SU-DHL-6 (cell line): ENCODE data around the gene CNOT4.
"Not testable (repeated sequence)": the region's sequence is repeated elsewhere in the genome, so short reads cannot be mapped to it uniquely, and the experiment has no call there.

Source experiments
- H2AFZ ChIP-seq: fragments of 200-600 bp; sonication (generic); 2 replicates; pipeline ENCODE4 v1.6.1; 2014; ENCODE audit warnings: low read depth, mild to moderate bottlenecking, moderate library complexity, mixed read lengths, antibody characterized with exemption, low read length; ENCODE audit not compliant: severe bottlenecking
- H3F3A ChIP-seq: fragments of 200-600 bp; shearing (Covaris generic); 2 replicates; pipeline ENCODE4 v1.6.0; 2016; ENCODE audit warnings: antibody characterized with exemption, mild to moderate bottlenecking; ENCODE audit not compliant: insufficient read depth
- H3K27ac ChIP-seq: fragments of 200-600 bp; sonication (generic); 2 replicates; pipeline ENCODE4 v1.5.1; 2016; ENCODE audit warnings: low read depth, mild to moderate bottlenecking, low read length, moderate library complexity, mixed read lengths
- H3K27me3 ChIP-seq: fragments of 200-600 bp; sonication (generic), shearing (Covaris generic); 2 replicates; pipeline ENCODE4 v1.6.0; 2014; ENCODE audit warnings: mild to moderate bottlenecking, low read length
- H3K36me3 ChIP-seq: fragments of 200-600 bp; sonication (generic); 2 replicates; pipeline ENCODE4 v1.6.1; 2014; ENCODE audit warnings: mild to moderate bottlenecking, low read length, mixed read lengths
- H3K4me2 ChIP-seq: fragments of 300-600, 200-600 bp; shearing (Covaris generic), sonication (generic); 2 replicates; pipeline ENCODE4 v1.6.0; 2014; ENCODE audit warnings: low read length, low read depth, mild to moderate bottlenecking; ENCODE audit not compliant: poor library complexity, severe bottlenecking
- H3K4me3 ChIP-seq: fragments of 200-600 bp; sonication (generic); 2 replicates; pipeline ENCODE4 v1.5.1; 2014; ENCODE audit warnings: antibody characterized with exemption, low read length, mild to moderate bottlenecking, mixed read lengths; ENCODE audit not compliant: insufficient read depth, poor library complexity, severe bottlenecking
- H3K79me2 ChIP-seq: fragments of 200-600 bp; sonication (generic); 2 replicates; pipeline ENCODE4 v1.6.1; 2014; ENCODE audit warnings: mild to moderate bottlenecking, low read length, moderate library complexity; ENCODE audit not compliant: insufficient read depth
- H3K9ac ChIP-seq: fragments of 200-600 bp; sonication (generic); 2 replicates; pipeline ENCODE4 v1.7.0; 2014; ENCODE audit warnings: mild to moderate bottlenecking, low read length
- H3K9me2 ChIP-seq: fragments of 200-600 bp; sonication (generic); replicated peaks from 2 replicates; pipeline ENCODE4 v1.6.1; 2014; ENCODE audit warnings: low read length; ENCODE audit not compliant: insufficient read depth
- H3K9me3 ChIP-seq: fragments of 200-600 bp; sonication (generic); 2 replicates; pipeline ENCODE4 v1.6.1; 2014; ENCODE audit warnings: low read length, mixed read lengths; ENCODE audit not compliant: insufficient read depth
- H4K20me1 ChIP-seq: fragments of 200-600 bp; sonication (generic); 2 replicates; pipeline ENCODE4 v1.6.1; 2014; ENCODE audit warnings: low read depth, mild to moderate bottlenecking, antibody characterized with exemption, low read length, moderate library complexity, mixed read lengths
- EZH2phosphoT487 ChIP-seq: fragments of 200-600 bp; sonication (generic), shearing (Covaris generic); conservative IDR thresholded peaks from 2 replicates; pipeline ENCODE4 v1.6.1; 2018; ENCODE audit warnings: mild to moderate bottlenecking, antibody characterized with exemption, low read length, moderate library complexity, mixed read lengths
- TF ChIP-seq, protein P1 (sequence below): fragments of 200-600 bp; sonication (generic); IDR thresholded peaks from one replicate; pipeline ENCODE4 v1.5.1; 2017; ENCODE audit warnings: antibody characterized with exemption, mild to moderate bottlenecking, low read length, moderate library complexity; ENCODE audit not compliant: insufficient read depth, poor library complexity, severe bottlenecking

The CNOT4 gene

DNA sequence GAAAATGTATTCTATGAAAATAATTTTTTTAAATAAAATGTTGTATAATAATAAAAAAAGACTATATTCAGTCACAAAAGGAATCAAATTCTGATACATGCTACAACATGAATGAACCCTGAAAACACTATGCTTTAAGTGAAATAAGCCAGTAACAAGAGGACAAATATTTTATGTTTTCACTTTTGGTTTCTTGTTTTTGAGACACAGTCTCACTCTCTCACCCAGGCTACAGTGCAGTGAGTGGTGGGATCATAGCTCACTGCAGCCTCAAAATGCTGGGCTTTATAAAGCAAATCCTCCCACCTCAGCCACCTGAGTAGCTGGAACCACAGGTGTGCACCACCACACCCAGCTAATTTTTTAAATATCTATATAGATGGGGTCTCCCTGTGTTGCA is 64.2 kb downstream of the CNOT4 start:
- peaks cover 11% of the 10 kb centered on the region; the same call in 1 of the 2 replicates for H4K20me1 ChIP-seq
- no peaks in the 10 kb centered on the region; the same call in 1 of the 2 replicates for H3F3A ChIP-seq
- no peak for TF ChIP-seq EZH2phosphoT487
- TF ChIP-seq, protein P1, sequence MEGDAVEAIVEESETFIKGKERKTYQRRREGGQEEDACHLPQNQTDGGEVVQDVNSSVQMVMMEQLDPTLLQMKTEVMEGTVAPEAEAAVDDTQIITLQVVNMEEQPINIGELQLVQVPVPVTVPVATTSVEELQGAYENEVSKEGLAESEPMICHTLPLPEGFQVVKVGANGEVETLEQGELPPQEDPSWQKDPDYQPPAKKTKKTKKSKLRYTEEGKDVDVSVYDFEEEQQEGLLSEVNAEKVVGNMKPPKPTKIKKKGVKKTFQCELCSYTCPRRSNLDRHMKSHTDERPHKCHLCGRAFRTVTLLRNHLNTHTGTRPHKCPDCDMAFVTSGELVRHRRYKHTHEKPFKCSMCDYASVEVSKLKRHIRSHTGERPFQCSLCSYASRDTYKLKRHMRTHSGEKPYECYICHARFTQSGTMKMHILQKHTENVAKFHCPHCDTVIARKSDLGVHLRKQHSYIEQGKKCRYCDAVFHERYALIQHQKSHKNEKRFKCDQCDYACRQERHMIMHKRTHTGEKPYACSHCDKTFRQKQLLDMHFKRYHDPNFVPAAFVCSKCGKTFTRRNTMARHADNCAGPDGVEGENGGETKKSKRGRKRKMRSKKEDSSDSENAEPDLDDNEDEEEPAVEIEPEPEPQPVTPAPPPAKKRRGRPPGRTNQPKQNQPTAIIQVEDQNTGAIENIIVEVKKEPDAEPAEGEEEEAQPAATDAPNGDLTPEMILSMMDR = no peak
- H3K9ac ChIP-seq = no peak overlapping the region
- peaks cover 73% of the 10 kb centered on the region for H3K79me2 ChIP-seq
- no peaks in the 10 kb centered on the region for H3K9me3 ChIP-seq
- no peaks in the 10 kb centered on the region for H3K9me2 ChIP-seq
- no peak overlapping the region for H3K4me2 ChIP-seq
- no peaks in the 10 kb centered on the region for H3K36me3 ChIP-seq
- H3K27ac ChIP-seq = no peak overlapping the region
- no peak overlapping the region for H3K4me3 ChIP-seq
- H2AFZ ChIP-seq = no peak overlapping the region
- H3K27me3 ChIP-seq = no peaks in the 10 kb centered on the region

DNA sequence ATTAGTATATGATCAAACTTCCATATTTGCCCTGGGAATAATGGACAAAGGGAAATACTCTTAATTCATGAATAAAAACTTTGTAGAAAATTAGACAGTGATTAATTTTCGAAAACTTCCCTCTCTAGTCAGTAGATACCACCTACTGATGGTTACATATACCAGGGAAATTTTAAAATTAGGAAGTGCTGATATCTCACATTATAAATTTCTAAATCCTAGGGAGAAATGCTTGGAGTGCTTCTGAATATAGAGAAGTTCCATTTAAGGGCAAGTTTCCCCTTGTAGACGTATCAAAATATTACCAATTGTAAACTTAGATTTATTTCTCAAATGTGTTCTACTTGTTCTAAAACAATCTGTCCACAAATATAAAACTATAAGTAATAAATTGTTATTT is 64.6 kb downstream of the CNOT4 start:
- H3K79me2 ChIP-seq = peaks cover 73% of the 10 kb centered on the region
- not testable (repeated sequence) for H3K27me3 ChIP-seq, H3K9me3 ChIP-seq, H3F3A ChIP-seq, H3K9ac ChIP-seq, H3K27ac ChIP-seq, H3K9me2 ChIP-seq, H3K4me3 ChIP-seq, H3K36me3 ChIP-seq, H2AFZ ChIP-seq, H3K4me2 ChIP-seq
- peaks cover 12% of the 10 kb centered on the region for H4K20me1 ChIP-seq

DNA sequence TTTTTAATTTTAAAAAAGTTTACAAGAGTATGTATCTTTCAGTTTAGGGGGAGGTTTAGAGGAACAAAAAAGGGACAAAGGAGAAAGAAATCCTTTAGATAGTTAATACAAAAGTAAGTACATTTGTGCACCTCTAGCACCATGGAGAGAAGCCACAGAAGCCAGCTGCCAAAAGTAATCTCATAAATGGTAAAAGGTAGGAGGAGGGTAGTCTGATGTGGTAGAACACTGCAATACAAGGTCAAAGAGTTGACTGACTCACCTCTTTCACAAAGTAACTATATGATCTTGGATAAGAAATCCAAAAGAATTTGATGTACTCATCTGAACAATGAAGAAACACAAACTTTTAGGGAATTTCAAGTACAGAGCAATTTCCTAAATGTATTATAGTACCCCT is 68.1 kb downstream of the CNOT4 start:
- Histone ChIP-seq H3K4me2 (no peak overlapping the region), H3K79me2 (peaks cover 69% of the 10 kb centered on the region), H2AFZ (no peak overlapping the region), H3K27ac (no peak overlapping the region), H3K9me3 (no peaks in the 10 kb centered on the region), H4K20me1 (peaks cover 18% of the 10 kb centered on the region), H3K27me3 (no peaks in the 10 kb centered on the region), H3K4me3 (no peak overlapping the region), H3F3A (no peaks in the 10 kb centered on the region), H3K9ac (no peak overlapping the region), H3K36me3 (peaks cover 5% of the 10 kb centered on the region; the same call in 1 of the 2 replicates), H3K9me2 (no peaks in the 10 kb centered on the region)
- TF ChIP-seq EZH2phosphoT487 = no peak
- TF ChIP-seq, protein P1 = no peak

DNA sequence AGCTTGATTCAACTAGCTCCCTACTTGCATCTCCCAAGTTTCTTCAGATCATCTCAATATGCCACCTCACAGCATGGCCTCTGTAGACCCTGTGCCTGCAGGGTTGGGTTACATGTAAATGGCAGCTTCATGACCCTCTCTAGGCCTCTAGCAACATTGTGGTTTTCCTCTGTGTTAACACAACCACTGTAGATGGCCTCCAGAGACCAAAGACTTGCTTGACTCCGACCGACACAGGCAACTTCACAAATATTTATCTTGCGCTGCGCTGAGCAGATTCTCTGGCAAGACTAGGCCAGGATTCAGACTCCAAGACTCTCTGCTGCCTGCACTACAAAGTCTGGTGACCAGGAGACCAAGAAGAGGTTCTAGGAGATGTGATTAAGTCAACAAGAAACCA is 75.9 kb downstream of the CNOT4 start:
- peaks cover 40% of the 10 kb centered on the region for H3K79me2 ChIP-seq
- H3K27ac ChIP-seq = no peak overlapping the region
- no peak overlapping the region for H3K4me2 ChIP-seq
- TF ChIP-seq EZH2phosphoT487 = no peak
- TF ChIP-seq, protein P1 = no peak
- H3F3A ChIP-seq = no peaks in the 10 kb centered on the region
- H3K27me3 ChIP-seq = no peaks in the 10 kb centered on the region
- H3K9me2 ChIP-seq = no peaks in the 10 kb centered on the region
- no peak overlapping the region for H2AFZ ChIP-seq
- no peaks in the 10 kb centered on the region for H3K9me3 ChIP-seq
- no peak overlapping the region for H3K9ac ChIP-seq
- 0 out of 2 replicates have a peak, but pooled peaks cover 4% of the 10 kb centered on the region for H4K20me1 ChIP-seq
- peaks cover 16% of the 10 kb centered on the region for H3K36me3 ChIP-seq
- no peak overlapping the region for H3K4me3 ChIP-seq
